ENCODE results near the gene PFKFB3. TPM values are rescaled to one million over a fixed set of nuclear protein-coding genes. Genes with fewer than 3 reads are reported as not detected.
A peak's percentile ranks its signal among the peaks of the same experiment; 100 is the strongest.

Gene PFKFB3
- total and polyA plus RNA-seq, 9 of the 15 experiments (the other 6 are each of a cell fraction or from before 2014, with no cell fraction given) = 0.46 to 21.6 (median 7.8) TPM

DNA sequence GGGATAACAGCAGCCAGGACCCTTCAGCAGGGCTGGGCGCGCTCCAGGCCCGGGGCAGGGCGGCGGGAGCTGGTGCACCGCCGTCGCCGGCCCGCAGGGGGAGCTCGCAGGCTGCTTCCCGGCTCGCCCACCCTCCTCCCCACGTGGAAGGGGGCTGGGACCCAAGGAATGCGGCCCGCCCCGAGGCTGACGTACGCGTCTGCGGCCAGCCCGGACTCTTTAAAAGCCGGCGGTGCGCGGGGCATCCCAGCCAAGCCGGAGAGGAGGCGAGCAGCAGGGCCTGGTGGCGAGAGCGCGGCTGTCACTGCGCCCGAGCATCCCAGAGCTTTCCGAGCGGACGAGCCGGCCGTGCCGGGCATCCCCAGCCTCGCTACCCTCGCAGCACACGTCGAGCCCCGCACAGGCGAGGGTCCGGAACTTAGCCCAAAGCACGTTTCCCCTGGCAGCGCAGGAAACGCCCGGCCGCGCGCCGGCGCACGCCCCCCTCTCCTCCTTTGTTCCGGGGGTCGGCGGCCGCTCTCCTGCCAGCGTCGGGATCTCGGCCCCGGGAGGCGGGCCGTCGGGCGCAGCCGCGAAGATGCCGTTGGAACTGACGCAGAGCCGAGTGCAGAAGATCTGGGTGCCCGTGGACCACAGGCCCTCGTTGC lies at the start of gene PFKFB3 (continued):
- TF ChIP-seq STAT6 (CRISPR knock-in tag; IDR thresholded peaks at IDR 0.05) (0 out of 2 replicates have a peak, but pooled peaks have one; percentile 42), USF2 (CRISPR knock-in tag; IDR thresholded peaks at IDR 0.05) (peak; percentile 45; the same call in 1 of the 2 replicates), CAMTA2 (CRISPR knock-in tag; conservative IDR thresholded peaks at IDR 0.05) (0 out of 2 replicates have a peak, but pooled peaks have one; percentile 68), HIVEP1 (CRISPR knock-in tag; IDR thresholded peaks at IDR 0.05) (0 out of 2 replicates have a peak, but pooled peaks have one; percentile 5), ZNF175 (CRISPR knock-in tag; IDR thresholded peaks at IDR 0.05; ENCODE audit: low read depth) (no peak), ARHGAP35 (IDR thresholded peaks at IDR 0.05; ENCODE audit: partially characterized antibody) (no peak), KAT2B (IDR thresholded peaks at IDR 0.05; ENCODE audit: low read depth, low read length) (no peak), RHOXF2B (CRISPR knock-in tag; conservative IDR thresholded peaks at IDR 0.05) (no peak), HDAC1 (IDR thresholded peaks at IDR 0.05) (peak in 1 of 2 experiments; percentile 90; a peak in 2 of 4 replicates), GATAD2B (IDR thresholded peaks at IDR 0.05; ENCODE audit: borderline replicate concordance) (no peak), BHLHE40 (IDR thresholded peaks at IDR 0.05; ENCODE audit: low read length) (peak; percentile 35), NFE2L1 (tag; IDR thresholded peaks at IDR 0.05; ENCODE audit: borderline replicate concordance, low read depth) (no peak), ETS1 (conservative IDR thresholded peaks at IDR 0.05; ENCODE audit: control insufficient read depth, low read depth, low read length) (no peak), GABPB1 (CRISPR knock-in tag; IDR thresholded peaks at IDR 0.05) (peak; percentile 66; the same call in 1 of the 2 replicates), MED1 (CRISPR knock-in tag; IDR thresholded peaks at IDR 0.05; ENCODE audit: borderline replicate concordance) (0 out of 2 replicates have a peak, but pooled peaks have one; percentile 56), RBBP5 (IDR thresholded peaks at IDR 0.05; ENCODE audit: borderline replicate concordance, insufficient read depth, low read length, poor library complexity, severe bottlenecking) (peak; percentile 45)
- TF ChIP-seq, protein P1, sequence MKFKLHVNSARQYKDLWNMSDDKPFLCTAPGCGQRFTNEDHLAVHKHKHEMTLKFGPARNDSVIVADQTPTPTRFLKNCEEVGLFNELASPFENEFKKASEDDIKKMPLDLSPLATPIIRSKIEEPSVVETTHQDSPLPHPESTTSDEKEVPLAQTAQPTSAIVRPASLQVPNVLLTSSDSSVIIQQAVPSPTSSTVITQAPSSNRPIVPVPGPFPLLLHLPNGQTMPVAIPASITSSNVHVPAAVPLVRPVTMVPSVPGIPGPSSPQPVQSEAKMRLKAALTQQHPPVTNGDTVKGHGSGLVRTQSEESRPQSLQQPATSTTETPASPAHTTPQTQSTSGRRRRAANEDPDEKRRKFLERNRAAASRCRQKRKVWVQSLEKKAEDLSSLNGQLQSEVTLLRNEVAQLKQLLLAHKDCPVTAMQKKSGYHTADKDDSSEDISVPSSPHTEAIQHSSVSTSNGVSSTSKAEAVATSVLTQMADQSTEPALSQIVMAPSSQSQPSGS (CRISPR knock-in tag; IDR thresholded peaks at IDR 0.05) = no peak
